Osteocyte (in vitro differentiated cells): Measurements from ENCODE around the gene ASPN. TPM values are rescaled to one million over a fixed set of nuclear protein-coding genes. Genes with fewer than 3 reads are reported as not detected.

Experiments used
- DNase-seq: peaks from one replicate; pipeline ENCODE4 v3.0.0; 2021; ENCODE audit warnings: mixed read lengths; ENCODE audit not compliant: unreplicated experiment; ENCODE audit errors: extremely low spot score
- H3K27ac Mint-ChIP-seq: one replicate; pipeline ENCODE4 v1.8.0; 2021; ENCODE audit warnings: mild to moderate bottlenecking, mixed read lengths; ENCODE audit not compliant: unreplicated experiment
- H3K27me3 Mint-ChIP-seq: one replicate; pipeline ENCODE4 v1.8.0; 2021; ENCODE audit warnings: mixed read lengths; ENCODE audit not compliant: unreplicated experiment
- H3K36me3 Mint-ChIP-seq: one replicate; pipeline ENCODE4 v1.8.0; 2021; ENCODE audit warnings: mixed read lengths; ENCODE audit not compliant: unreplicated experiment
- H3K4me1 Mint-ChIP-seq: one replicate; pipeline ENCODE4 v1.8.0; 2021; ENCODE audit warnings: mixed read lengths; ENCODE audit not compliant: unreplicated experiment
- H3K4me3 Mint-ChIP-seq: one replicate; pipeline ENCODE4 v1.8.0; 2021; ENCODE audit warnings: mild to moderate bottlenecking, moderate library complexity, mixed read lengths; ENCODE audit not compliant: unreplicated experiment
- H3K9me3 Mint-ChIP-seq: one replicate; pipeline ENCODE4 v1.8.0; 2021; ENCODE audit warnings: mixed read lengths; ENCODE audit not compliant: unreplicated experiment
- CTCF ChIP-seq: fragments of 200-600 bp; sonication (generic); IDR thresholded peaks from 2 replicates; pipeline ENCODE4 v1.5.0; 2021; ENCODE audit warnings: antibody characterized with exemption, mild to moderate bottlenecking, moderate library complexity
- total RNA-seq: library from RNA; stranded (reverse); gene quantifications from 2 replicates; pipeline ENCODE4 v1.2.1, GENCODE V29; 2021

ASPN gene
- total RNA-seq, 1 donor from 2014 or later: 129 TPM

- H3K36me3 Mint-ChIP-seq: no peaks in the 10 kb centered on the region
- no peaks in the 10 kb centered on the region for H3K9me3 Mint-ChIP-seq
- H3K4me1 Mint-ChIP-seq: peaks cover 80% of the 10 kb centered on the region
- TF ChIP-seq CTCF: no peak
- H3K4me3 Mint-ChIP-seq: peak overlapping the region; percentile 38
- H3K27ac Mint-ChIP-seq: peak overlapping the region; percentile 93
- no peaks in the 10 kb centered on the region for H3K27me3 Mint-ChIP-seq
- DNase-seq: no peak
Observed at GRCh38 chr9:92483627-92484545, 1.6 kb upstream of the ASPN start.

GRCh38 chr9:92482805-92483204, 499 bp upstream of the ASPN start:
- H3K27me3 Mint-ChIP-seq: no peaks in the 10 kb centered on the region

GRCh38 chr9:92480986-92481633, 1.2 kb downstream of the ASPN start:
- TF ChIP-seq CTCF: no peak
- no peaks in the 10 kb centered on the region for H3K27me3 Mint-ChIP-seq
- H3K4me1 Mint-ChIP-seq: peaks cover 67% of the 10 kb centered on the region
- peaks cover 6% of the 10 kb centered on the region for H3K36me3 Mint-ChIP-seq
- peak overlapping the region; percentile 91 for H3K27ac Mint-ChIP-seq
- DNase-seq: no peak
- H3K4me3 Mint-ChIP-seq: peak overlapping the region; percentile 78
- no peaks in the 10 kb centered on the region for H3K9me3 Mint-ChIP-seq

More at GRCh38 chr9:92482805-92483204, 499 bp upstream of the ASPN start:
- peak overlapping the region; percentile 93 for H3K27ac Mint-ChIP-seq
- no peak for DNase-seq
- peaks cover 71% of the 10 kb centered on the region for H3K4me1 Mint-ChIP-seq
- no peaks in the 10 kb centered on the region for H3K9me3 Mint-ChIP-seq
- no peak for TF ChIP-seq CTCF
- H3K4me3 Mint-ChIP-seq: peak overlapping the region; percentile 71
- H3K36me3 Mint-ChIP-seq: peaks cover under 1% of the 10 kb centered on the region

- H3K4me1 Mint-ChIP-seq: peaks cover 67% of the 10 kb centered on the region
- H3K9me3 Mint-ChIP-seq: no peaks in the 10 kb centered on the region
- H3K27me3 Mint-ChIP-seq: no peaks in the 10 kb centered on the region
- peak overlapping the region; percentile 91 for H3K27ac Mint-ChIP-seq
- peaks cover 10% of the 10 kb centered on the region for H3K36me3 Mint-ChIP-seq
- no peak for DNase-seq
- TF ChIP-seq CTCF: no peak
- H3K4me3 Mint-ChIP-seq: peak overlapping the region; percentile 78
Observed at GRCh38 chr9:92480291-92480771, 2.0 kb downstream of the ASPN start.

- TF ChIP-seq CTCF: no peak
- Mint-ChIP-seq H3K4me1 (peaks cover 59% of the 10 kb centered on the region), H3K36me3 (peaks cover 10% of the 10 kb centered on the region), H3K9me3 (no peaks in the 10 kb centered on the region), H3K4me3 (peak overlapping the region; percentile 78), H3K27ac (peak overlapping the region; percentile 91), H3K27me3 (no peaks in the 10 kb centered on the region)
- DNase-seq: no peak
Observed at GRCh38 chr9:92479346-92479745, 3.0 kb downstream of the ASPN start.
